DMS79 treated with DMSO at 0.1 percent for 48 hours (cell line): ENCODE measurements around the gene CIAO1.
"Not testable (repeated sequence)": the region's sequence is repeated elsewhere in the genome, so short reads cannot be mapped to it uniquely, and the experiment has no call there.

ENCODE experiments used
- DNase-seq: peaks from one replicate; lab custom pipeline; 2025; lab: John Stamatoyannopoulos, UW

CIAO1 gene

GRCh38 chr2:96276787-96277499 is 10.9 kb downstream of the CIAO1 start:
- no peak for DNase-seq

GRCh38 chr2:96287273-96287856 is 21.3 kb downstream of the CIAO1 start:
- DNase-seq: no peak

- no peak for DNase-seq
These were observed 25.7 kb downstream of the CIAO1 start for GRCh38 chr2:96291751-96292150.

- DNase-seq: not testable (repeated sequence)
These were observed 28.2 kb downstream of the CIAO1 start for GRCh38 chr2:96294271-96294670.

- no peak for DNase-seq
These were observed 30.9 kb downstream of the CIAO1 start for GRCh38 chr2:96296925-96297324.

- DNase-seq: no peak
These were observed 35.8 kb downstream of the CIAO1 start for GRCh38 chr2:96301865-96302264.

GRCh38 chr2:96304606-96305005 is 38.6 kb downstream of the CIAO1 start:
- DNase-seq: no peak

GRCh38 chr2:96305091-96305978 is 39.3 kb downstream of the CIAO1 start, which contains the start of gene SNRNP200:
Gene SNRNP200 (minus strand): TSS chr2:96305546. CDS start chr2:96305437, 109 bp downstream.
- peak; percentile 87 for DNase-seq

GRCh38 chr2:96305979-96306308 is 39.9 kb downstream of the CIAO1 start:
- no peak for DNase-seq

GRCh38 chr2:96306370-96306769 is 40.3 kb downstream of the CIAO1 start:
- DNase-seq: no peak

- DNase-seq: peak; percentile 14
These were observed 42.2 kb downstream of the CIAO1 start for GRCh38 chr2:96308248-96308647.

GRCh38 chr2:96315005-96315399 is 49.0 kb downstream of the CIAO1 start:
- DNase-seq: no peak

- no peak for DNase-seq
These were observed 49.5 kb downstream of the CIAO1 start for GRCh38 chr2:96315400-96316071.

- DNase-seq: no peak
These were observed 51.0 kb downstream of the CIAO1 start for GRCh38 chr2:96316999-96317398.

GRCh38 chr2:96317584-96317997 is 51.6 kb downstream of the CIAO1 start:
- no peak for DNase-seq

- no peak for DNase-seq
These were observed 52.7 kb downstream of the CIAO1 start for GRCh38 chr2:96318723-96319122.

GRCh38 chr2:96319396-96319795 is 53.4 kb downstream of the CIAO1 start:
- no peak for DNase-seq

- DNase-seq: no peak
These were observed 54.3 kb downstream of the CIAO1 start for GRCh38 chr2:96320326-96320725.

GRCh38 chr2:96320728-96321622 is 55.0 kb downstream of the CIAO1 start:
- peak; percentile 11 for DNase-seq
